LHCN-M2 (cell line): Measurements from ENCODE around the gene TARBP1. TPM values are rescaled to one million over a fixed set of nuclear protein-coding genes. Genes with fewer than 3 reads are reported as not detected.
A peak's percentile ranks its signal among the peaks of the same experiment; 100 is the strongest.
"Not testable (repeated sequence)": the region's sequence is repeated elsewhere in the genome, so short reads cannot be mapped to it uniquely, and the experiment has no call there.

Experiments
- DNase-seq: peaks from one replicate; pipeline ENCODE4 v3.0.0-alpha.2; 2012; ENCODE audit warnings: low read depth
- total RNA-seq: library from RNA; depleted of rRNA; stranded (reverse); fragments of >200 nt; gene quantifications from 2 replicates; pipeline ENCODE4 v1.2.3, GENCODE V29; 2014

TARBP1 gene
- total RNA-seq, 1 experiment from 2014 or later: 13.1 TPM

GRCh38 chr1:234507089-234507488 lies 28.1 kb upstream of the TARBP1 start:
- no peak for DNase-seq

DNA sequence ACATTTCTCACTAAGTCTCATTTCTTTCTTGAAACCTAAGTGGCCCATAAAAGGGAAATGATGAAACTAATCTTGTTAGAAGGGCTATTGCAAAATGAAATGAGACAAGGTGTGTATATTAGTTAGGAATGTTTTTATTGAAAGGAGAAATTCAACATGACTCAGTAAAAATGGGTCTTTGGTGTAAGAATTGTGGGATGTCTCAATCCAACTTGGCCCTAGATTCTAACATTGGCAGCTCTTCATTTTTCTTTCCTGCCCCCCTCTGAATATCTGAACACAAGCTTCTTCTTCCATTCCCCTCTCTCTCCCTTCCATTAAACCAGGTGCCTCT lies 26.8 kb upstream of the TARBP1 start:
- peak; percentile 44 for DNase-seq

- no peak for DNase-seq
These were observed 26.2 kb upstream of the TARBP1 start for GRCh38 chr1:234504969-234505768.

DNA sequence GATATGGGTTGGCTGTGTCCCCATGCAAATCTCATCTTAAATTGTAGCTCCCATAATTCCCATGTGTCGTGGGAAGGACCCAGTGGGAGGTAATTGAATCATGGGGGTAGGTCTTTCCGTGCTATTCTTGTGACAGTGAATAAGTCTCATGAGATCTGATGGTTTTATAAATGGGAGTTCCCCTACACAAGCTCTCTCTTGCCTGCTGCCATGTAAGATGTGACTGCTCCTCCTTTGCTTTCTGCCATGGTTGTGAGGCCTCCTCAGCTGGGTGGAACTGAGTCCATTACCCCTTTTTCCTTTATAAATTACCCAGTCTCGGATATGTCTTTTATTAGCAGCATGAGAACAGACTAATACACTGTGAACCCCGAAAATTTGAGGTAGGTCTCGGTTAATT lies 25.3 kb upstream of the TARBP1 start:
- not testable (repeated sequence) for DNase-seq

- DNase-seq: no peak
These were observed 24.4 kb upstream of the TARBP1 start for GRCh38 chr1:234503193-234504050.

DNA sequence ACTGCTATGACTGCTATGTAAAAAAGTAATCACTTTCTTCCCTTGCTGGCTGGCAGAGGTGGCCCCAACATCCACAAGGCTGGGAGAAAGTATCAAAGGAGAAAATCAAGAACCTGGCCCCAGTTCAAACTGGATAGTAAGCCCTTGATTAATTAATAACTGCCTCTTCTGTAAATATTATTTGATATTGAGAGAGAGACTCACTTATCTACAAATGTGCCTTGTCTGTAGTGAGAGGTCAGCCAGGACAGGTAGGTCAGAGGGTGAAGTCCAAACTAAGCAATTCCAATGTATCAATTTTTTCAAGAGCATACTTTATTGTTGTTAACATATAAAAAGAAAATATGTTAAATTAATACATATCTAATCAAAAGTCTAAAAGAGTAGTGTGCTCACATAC lies 23.8 kb upstream of the TARBP1 start:
- no peak for DNase-seq

- peak; percentile 63 for DNase-seq
These were observed 21.3 kb upstream of the TARBP1 start for GRCh38 chr1:234500269-234500668.

GRCh38 chr1:234499943-234500245 lies 20.9 kb upstream of the TARBP1 start:
- DNase-seq: no peak

GRCh38 chr1:234499119-234499942 lies 20.4 kb upstream of the TARBP1 start:
- DNase-seq: peak; percentile 86

- no peak for DNase-seq
These were observed 19.6 kb upstream of the TARBP1 start for GRCh38 chr1:234498448-234499118.

DNA sequence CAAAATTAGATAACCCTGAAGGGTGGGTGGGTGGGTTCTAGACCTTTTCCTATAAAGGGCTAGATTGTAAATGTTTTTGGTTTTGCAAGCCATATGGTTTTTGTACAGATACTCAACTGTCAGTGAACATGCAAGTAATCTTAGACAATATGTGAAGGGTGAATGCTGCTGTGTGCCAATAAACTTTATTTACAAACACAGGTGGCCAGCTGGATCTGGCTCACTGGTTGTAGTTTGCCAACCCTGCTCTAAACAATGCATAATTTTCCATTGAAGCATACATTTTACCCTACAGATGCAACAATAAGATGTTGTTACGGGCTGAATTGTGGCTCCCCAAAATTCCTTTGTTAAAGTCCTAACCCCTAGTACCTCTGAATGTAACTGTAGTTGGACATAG lies 18.6 kb upstream of the TARBP1 start:
- no peak for DNase-seq

- DNase-seq: peak; percentile 69
These were observed 16.4 kb upstream of the TARBP1 start for GRCh38 chr1:234495231-234495990.

GRCh38 chr1:234494049-234494448 lies 15.1 kb upstream of the TARBP1 start:
- no peak for DNase-seq

GRCh38 chr1:234490793-234491479 lies 12.0 kb upstream of the TARBP1 start:
- no peak for DNase-seq

DNA sequence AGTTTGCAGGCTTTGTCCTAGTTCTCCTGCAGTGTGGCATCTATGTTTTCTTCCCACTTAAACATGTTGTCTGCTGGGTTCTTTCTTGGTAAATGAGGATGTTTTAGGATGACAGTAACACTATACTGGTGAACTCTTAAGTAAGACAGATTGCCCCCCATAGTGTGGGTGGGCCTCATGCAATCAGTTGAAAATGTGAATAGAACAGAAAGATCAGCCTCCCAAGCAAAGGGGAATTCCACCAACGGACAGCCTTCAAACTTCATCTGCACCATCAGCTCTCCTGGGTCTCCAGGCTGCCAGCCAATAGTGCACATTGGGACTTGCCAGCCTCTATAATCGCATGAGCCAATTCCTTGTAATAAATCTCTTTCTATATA lies 10.7 kb upstream of the TARBP1 start:
- no peak for DNase-seq

DNA sequence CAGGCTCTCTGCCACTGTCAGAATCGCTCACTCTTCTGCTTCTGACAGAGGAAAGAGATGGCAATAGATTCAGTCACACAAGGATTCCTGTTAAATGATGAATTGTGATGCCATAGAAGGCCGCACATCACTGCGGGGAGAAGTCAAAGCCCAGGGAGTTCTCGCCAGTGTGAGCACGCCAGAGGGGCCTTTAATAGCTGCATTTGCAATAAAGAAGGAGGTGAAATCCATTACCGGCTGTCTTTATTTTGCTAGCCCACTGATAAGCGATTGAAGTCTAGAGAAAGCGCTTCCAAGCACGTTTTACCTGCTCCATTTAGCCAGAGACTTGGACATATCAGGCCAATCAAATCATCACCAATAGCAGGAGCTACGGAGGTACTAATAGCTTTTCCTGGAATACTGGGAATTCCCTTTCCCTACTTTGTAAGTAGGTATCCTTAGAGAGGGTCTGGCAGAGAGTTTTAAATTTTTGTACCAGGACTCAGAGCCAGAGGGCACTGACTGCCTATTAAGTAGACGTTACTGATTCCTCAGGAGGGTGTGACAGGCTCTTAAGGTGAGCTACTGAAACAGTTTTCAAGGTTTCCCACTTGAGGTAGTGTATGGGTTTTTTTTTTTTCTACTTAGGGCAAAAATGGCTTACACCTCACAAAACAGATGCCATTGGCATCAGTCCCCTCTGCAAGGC lies 10.2 kb upstream of the TARBP1 start:
- DNase-seq: no peak

DNA sequence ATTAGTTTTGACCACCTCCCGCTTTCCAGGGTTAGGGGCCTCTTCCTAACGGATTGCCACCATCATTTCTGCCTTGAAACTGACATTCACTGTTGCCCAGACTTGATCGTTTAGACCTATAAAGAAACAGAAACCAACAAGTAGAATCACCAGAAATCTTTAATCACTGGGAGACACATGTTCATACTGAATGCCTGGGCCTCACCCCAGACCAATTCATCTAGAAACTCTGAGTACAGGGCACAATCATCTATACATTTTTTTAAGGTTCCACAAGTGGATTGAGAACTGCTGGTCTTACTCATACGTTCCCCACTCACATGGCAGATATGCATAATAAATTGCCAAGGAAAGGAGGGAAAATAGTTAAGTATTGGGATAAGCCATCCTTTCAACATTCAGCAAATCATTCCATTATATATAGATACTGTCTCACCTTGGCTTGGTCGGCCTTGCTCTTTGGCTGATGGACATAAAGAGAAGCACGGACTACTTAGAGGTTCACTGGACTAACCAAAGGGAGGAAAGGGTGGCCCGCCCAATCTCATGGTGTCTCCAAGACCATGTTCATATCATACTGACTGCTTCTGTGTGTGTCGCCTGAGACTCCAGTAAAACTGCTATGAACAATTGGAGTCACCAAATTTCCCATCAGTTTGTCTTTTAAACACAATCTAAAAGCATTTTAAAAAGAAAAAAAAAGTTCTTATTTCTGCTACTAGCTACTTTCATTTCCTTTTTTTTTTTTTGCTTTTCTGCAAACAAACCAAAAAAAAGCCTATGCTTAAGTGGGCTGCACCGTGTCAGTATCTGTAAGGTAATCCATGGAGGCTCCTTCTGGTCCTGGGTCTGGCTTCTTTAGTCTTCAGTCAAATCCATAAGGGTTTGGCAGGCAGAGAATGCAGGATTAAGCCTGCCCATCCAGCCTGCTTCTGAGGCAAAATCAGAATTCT lies 9.4 kb upstream of the TARBP1 start:
- no peak for DNase-seq
